ENCODE measurements around the gene ASCL4.

ASCL4 gene

DNA sequence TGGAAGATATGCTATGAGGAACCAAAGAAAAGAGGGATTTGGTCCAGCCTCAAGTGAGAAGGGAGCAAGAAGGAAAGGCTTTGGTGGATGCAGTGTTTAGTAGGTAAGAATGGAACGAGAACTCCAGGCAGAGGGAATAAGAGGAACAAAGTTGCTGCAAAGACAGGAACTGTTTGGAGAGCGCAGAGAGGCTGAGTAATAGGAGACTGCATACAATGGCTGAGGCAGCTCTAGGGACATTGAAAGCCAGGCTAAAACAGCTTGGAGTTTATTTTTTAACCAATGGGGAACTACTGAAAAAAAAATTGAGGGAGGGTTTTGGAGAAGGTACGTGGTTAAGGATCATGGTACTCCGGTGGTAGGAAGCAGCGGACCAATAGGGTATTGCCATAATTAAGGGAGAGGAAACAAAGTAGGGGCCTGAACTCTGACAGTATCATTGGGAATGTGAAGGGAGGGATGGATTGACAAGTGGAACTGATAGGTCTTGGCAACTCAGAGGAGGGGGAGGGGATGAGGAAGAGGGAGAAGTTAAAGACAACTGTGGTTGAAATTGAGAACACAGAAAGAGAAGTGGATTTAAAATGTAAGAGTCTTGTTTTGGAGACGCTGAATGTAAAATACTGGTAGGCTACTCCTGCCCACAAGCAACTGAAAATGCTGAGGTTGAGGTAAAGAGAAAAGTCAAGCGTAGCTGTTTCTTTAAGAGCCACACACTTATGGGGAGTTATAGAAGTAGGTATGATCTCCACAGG, 4.8 kb downstream of the ASCL4 start:
- DNase-seq, result no peak

DNA sequence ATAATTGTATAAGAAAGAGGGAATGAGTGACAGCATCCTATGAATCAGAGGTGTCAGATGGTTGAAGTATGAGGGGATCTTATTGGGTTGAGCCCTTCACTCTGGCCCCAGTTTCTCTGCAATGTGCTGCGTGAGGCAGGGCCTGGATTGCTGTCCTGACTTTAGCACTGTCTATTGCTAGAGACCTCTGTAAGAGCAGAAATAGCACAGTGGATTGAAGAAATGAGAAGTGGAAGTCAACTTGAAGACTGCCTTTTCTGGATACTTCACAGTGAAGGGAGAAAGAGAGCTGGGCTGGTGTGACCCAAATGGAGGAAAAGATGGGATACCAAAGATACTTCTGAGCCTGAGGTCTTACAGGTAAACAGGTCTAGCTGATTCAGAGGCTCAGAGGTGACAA, 5.8 kb downstream of the ASCL4 start:
- no peak for DNase-seq

DNA sequence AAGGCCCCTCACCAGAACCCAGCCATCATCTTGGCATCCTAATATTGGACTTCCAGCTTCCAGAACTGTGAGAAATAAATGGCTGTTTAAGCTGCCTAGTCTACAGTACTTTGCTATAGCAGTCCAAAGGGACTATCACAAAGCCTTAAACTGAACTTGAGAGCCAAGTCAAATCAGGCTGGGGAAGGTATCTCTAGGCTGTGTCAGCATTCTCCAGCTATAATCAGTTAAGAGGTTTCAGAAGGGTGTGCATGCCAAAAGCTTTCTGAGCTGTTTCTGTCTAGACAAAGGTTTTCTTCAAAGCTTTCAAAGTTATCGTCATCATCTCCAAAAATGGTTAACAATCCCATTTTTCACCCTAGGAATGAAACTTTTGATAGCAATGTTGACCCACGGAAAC, 7.6 kb downstream of the ASCL4 start:
- no peak for DNase-seq

DNA sequence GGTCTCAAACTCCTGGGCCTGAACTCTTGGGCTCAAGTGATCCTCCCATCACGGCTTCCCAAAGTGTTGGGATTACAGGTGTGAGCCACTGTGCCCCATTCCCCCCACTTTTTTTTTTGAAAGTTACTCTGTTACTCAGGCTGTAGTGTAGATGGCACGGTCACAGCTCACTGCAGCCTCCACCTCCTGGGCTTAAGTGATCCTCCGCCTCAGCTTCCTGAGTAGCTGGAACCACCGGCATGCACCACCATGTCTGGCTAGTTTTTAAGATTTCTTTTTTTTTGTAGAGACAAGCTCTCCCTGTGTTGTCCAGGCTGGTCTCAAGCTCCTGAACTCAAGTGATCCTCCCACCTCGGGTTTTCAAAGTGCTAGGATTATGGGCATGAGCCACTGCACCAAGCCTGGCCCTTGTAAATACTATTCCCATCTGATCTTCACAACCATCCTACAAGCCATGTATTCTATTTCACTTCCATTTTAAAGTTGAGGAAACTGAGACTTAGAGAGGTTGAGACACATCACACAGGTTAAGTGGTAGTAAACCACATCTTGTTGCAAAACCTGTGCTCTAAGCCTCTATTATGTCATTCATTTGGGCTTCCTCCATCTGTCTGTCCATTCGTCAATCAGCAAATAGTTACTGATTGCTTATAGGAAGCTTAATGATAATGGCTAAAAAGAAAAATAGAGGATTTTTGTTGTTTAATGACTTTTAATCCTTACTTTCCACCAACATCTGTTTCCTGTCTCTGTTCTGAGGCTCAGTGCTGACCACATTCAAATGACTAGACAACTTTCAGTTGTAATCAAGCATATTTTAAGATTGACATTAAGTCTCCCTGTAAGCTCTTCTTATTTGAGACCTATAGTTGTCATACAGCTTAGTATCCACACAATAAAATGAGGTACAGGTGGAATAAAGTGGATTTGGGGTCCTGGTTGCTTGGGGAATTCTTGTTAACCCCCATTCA, 9.2 kb downstream of the ASCL4 start:
- no peak for DNase-seq

DNA sequence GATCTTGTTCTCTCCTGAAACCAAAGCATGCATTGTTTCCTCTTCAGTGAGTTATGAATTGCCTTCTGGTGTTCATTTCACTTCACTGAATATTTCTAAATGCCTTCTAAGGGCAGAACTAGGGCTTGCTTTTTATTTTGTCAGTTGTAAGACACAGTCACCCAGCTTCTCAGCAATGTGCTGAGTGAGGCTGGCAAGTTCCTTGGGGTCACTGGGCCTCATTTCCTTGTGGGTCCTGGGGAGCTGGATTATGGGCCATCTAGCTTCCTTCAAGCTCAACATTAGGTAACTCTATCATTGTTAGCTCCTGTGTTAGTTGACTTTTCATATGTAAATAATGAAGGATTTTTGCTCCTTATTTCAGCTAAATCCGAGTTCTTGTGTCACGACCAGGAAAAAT, 13.8 kb downstream of the ASCL4 start:
- DNase-seq, result no peak

DNA sequence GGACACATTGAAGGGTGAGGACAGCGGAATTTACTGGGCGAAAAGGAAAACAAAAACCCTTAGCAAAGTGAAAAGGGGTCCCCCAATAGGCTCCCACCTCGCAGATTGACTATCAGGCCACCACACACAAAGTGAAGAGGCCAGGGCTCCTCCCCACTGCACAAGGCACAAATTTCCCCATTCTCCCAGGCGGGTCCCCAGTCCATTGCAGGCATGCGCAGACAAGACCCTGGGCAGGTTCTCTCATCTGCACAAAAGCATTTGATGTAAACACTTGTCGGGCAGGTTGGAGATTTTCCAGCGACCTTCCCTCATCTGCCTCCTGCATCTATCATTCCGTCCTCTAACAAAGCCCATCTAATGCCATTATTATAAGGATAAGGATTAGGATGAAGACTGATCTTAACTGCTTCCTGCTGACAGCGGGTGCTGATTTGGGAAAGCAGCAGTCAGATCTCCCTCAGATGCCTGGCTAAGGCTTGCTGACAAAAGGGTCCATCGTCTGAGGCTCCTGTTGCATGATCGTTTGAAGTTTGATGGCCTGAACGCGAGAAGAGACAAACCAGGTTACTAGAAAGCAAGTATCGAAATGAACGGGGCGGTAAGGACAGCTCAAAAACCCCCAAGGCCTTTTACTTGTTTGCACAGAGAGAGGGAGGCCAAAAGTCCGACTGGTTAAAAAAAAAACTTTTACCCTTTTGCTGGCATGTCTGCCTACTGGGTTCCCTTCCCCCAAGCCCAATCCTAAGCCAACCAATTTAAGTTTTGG, 14.4 kb downstream of the ASCL4 start:
- DNase-seq, result no peak

DNA sequence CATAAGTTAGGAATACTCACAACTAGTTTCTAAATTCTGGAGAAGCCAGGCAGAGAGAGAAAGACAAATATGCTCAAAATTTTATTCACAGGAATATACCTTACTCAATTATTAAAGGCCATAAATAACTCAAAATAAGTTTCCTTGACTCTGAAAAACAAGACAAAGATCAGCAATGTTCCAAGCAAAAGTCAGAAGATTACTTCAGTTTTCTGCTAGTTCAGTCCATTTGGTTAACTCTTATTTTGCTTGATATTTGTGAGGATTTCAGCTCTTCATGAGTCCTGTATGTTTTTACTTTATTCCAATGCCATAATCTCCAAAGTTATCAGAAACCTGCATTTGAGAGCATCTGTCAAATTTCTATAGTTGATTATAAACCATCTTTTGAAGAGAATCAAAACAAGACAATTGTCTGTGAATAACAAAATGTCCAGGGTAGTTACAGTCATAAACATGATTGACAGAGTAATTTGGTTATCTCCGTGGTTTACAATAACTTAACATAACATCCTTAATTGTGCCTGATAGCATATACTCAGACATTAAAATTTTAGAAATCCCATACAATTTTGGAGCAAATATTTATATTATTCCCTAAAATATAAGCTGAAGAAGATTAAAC, 17.1 kb downstream of the ASCL4 start:
- DNase-seq, result no peak

DNA sequence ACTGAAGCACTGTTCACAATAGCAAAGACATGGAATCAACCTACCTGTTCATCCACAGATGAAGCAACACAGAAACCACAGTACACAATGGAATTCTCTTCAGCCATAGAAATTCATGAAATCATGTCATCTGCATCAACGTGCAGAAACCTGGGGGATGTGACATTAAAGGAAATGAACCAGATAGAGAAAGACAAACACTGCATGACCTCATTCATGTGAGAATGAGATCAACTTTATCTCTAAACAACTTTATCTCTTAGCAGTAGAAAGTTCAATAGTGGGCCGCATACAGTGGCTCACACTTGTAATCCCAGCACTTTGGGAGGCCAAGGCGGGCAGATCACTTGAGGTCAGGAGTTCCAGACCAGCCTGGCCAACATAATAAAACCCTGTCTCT, 19.9 kb downstream of the ASCL4 start:
- DNase-seq, result no peak

DNA sequence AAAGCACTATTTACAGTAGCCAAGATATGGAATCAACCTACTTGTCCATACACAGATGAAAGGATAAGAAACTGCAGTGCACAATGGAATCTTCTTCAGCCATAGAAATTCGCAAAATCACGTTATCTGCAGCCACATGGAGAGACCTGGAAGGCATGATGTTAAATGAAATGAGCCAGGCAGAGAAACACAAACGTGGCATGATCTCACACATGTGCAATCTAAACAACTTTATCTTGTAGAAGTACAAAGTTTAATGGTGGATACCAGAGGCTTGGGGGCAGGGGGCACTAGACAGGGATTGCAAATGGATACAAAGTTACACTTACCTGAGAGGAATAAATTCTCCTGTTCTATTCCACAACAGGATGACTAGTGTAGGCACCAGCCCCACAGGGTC, 24.1 kb downstream of the ASCL4 start:
- DNase-seq, result no peak

DNA sequence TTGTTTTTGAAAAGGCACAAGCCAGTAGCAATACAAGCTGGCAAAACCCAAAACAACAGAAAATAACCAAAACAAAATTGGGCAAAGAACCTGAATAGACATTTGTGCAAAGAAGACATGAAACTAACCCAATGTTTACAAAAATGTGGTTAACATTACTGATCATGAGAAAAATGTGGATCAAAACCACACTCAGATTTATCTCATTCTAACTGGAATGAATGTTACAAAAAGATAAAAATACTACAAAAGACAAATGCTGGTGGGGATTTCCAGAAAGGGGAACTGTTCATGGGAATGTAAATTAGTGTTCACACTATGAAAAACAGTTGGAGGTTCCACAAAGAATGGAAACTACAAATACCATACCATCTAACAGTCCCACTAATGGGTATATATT, 26.6 kb downstream of the ASCL4 start:
- no peak for DNase-seq

DNA sequence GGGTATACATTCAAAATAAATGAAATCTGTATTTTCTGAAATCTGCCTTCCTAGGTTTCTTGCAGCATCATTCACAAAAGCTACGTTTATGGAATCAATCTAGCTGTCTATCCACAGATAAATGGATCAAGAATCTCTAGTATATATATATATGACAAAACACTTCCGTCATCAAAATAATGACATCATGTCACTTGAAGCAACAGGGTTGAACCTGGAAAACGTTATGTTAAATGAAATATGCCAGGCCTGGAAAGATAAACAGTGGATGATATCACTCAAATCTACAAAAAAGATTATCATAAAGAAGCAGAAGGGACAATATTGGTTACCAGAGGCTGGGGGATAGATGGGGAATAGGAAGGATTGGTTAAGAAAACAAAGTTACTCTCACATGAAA, 28.6 kb downstream of the ASCL4 start:
- no peak for DNase-seq

DNA sequence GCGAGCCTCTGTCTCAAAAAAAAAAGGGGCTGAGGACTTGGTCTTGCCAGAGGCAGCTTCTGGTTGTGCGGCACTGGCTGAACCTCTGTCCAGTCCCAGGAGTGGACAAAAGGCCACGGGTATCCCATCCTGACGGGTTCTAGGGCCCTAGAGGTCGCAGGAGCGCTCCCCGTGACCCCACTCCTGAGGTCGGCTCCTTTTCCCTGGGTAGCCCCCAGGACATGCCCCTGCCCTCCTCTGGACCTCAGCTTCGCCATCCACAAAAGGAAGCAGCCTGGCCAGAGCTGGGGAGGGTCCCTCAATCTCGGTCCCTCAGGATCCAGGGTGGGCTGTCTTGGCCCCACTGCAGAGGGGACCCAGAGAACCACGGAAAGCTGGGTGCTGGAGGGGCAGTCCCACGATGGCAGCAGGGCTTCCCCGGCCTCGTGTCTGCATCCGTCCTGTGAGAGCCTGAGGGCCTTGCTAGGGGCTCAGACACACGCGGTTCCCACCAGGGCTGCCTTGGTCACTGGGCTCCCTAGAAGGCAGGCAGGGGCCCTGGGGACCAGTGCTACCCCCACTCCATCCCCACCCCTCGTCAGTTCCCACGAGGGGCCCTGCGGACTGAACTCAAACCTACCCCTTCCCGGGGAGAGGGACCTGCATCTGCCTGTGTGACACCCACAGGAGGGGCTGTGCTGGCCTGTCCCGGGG, 31.1 kb downstream of the ASCL4 start:
- DNase-seq, result no peak

DNA sequence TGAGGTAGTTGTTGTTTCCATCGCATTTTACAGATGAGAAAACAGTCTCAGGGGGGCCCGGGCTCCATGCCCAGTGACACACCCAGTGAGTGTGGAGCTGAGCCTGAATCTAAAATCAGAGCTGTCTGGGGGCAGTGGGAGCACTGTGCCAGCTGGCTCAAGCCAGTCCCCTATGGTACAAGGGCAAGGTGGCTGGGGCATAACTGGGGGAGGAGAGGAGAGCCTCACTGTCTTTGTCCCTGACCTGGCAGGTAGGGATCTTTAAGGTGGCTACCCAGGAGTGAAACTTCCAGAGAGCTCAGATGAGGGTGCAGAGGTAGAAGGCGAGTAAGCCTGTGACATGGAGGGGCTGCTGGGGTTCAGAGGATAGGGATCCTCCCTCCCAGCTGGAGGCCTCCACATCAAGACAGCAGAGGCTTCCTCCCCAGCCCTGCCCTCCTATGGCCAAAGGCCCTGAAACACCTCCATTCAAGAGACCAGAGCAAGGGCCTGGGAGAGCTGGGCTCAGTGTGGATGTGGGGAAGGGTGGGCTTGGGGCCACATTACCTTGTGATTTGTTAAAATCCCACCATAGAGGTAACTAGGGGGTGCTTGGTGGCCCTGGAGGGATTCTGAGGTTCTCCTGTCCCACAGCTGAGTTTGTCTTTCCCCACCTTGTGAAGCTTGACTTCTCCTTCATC, 33.1 kb downstream of the ASCL4 start:
- DNase-seq, result no peak

DNA sequence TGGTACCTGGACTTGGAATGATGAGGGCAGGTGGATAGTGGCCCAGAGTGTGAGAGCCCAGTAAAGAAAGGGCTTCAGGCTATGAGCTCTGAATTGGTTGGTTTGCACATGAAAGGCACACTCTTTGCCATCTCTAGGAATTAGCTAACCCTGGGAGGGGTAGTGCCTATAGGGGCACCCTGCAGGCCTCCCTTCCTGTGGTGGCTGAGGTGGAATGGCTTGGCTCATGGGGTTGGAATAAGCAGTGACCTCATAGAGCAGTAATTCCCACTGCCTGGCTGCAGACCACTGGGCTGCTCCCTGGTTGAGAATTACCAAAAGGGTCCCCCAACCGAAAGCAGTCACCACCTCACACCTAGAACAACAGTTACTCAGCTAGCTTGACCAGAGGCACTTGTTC, 42.7 kb downstream of the ASCL4 start:
- DNase-seq, result no peak

DNA sequence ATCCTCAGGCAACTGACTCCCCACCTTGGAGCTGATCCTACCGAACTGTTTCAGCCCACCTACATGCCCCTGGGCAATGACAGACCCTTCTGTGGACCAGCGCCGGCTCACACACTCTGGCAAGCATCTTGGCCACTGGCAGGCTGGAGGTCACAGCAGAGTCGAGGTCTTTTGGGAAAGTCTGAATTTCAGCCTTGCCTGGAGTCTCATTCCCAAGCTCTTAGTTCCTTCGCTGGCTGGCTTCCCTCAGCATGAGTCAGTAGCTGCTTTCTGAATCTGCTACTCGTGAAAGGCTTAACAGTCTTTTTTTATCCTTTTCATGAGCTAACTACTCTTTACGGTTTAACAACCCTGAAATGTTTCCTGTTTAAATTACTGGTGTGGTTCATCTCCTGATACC, 44.5 kb downstream of the ASCL4 start:
- no peak for DNase-seq

DNA sequence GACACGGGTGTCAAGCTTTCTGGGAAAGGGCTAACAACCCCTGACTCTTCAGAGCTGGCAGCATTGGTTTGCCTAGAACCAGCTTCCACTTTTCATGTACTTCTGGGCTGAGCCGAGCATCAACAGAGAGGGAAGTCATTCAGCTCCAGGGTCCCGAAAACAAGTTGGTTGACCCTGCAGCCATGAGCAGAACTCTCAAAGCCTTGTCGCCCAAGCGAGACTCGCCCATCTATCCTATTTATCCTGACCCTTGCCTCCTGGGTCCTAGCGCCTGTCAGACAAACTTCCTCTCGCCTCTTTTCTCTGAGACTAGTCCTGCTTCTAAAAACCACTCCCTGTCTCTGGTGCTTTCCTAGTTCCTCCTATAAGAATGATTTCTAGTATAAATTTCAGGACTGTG, 47.9 kb downstream of the ASCL4 start:
- DNase-seq, result no peak
